ENCODE measurements around the gene APLN. TPM values are rescaled to one million over a fixed set of nuclear protein-coding genes. Genes with fewer than 3 reads are reported as not detected.

APLN gene
- total RNA-seq, 3 donors from 2014 or later (not counting 1 experiment from before 2014, with no cell fraction given) = 0.07 TPM; not detected in 2

GRCh38 chrX:129638917-129639316, 15.8 kb downstream of the APLN start:
- Histone ChIP-seq H3K27ac (ENCODE audit: low read length) (no peak overlapping the region), H3K27me3 (ENCODE audit: control insufficient read depth, insufficient read depth, low read length) (no peaks in the 10 kb centered on the region), H3K36me3 (ENCODE audit: control insufficient read depth, insufficient read depth, low read length) (no peaks in the 10 kb centered on the region), H3K4me1 (ENCODE audit: control insufficient read depth, insufficient read depth, low read length) (peaks cover 9% of the 10 kb centered on the region), H3K9me3 (ENCODE audit: control insufficient read depth, insufficient read depth, low read length) (no peaks in the 10 kb centered on the region), H3K4me3 (ENCODE audit: low read length) (no peak overlapping the region)
- DNase-seq = no peak
- Mint-ChIP-seq H3K36me3 (no peaks in the 10 kb centered on the region), H3K27ac (no peak overlapping the region), H3K4me1 (peaks cover 0 to 6% of the 10 kb centered on the region in 2 donors), H3K4me3 (no peak overlapping the region), H3K27me3 (ENCODE audit: low read depth in 2 of 2) (no peaks in the 10 kb centered on the region), H3K9me3 (no peaks in the 10 kb centered on the region)
- WGBS (ENCODE audit: insufficient coverage) = 93% methylated on average over 5 of the region's 8 CpGs
- no peak for TF ChIP-seq CTCF (IDR thresholded peaks at IDR 0.05)
- ATAC-seq = no peak
- intact Hi-C loops (cut with micrococcal nuclease) = no loop called here

- Histone ChIP-seq H3K4me1 (ENCODE audit: control insufficient read depth, insufficient read depth, low read length) (peaks cover 9% of the 10 kb centered on the region), H3K27me3 (ENCODE audit: control insufficient read depth, insufficient read depth, low read length) (no peaks in the 10 kb centered on the region), H3K9me3 (ENCODE audit: control insufficient read depth, insufficient read depth, low read length) (no peaks in the 10 kb centered on the region), H3K4me3 (ENCODE audit: low read length) (no peak overlapping the region), H3K27ac (ENCODE audit: low read length) (no peak overlapping the region), H3K36me3 (ENCODE audit: control insufficient read depth, insufficient read depth, low read length) (no peaks in the 10 kb centered on the region)
- intact Hi-C loops (cut with micrococcal nuclease) = loop anchor here (1.0 kb wide), 3 partner anchors 89 to 186 kb away; no protein-coding TSS in a partner anchor
- Mint-ChIP-seq H3K27ac (no peak overlapping the region), H3K27me3 (ENCODE audit: low read depth in 2 of 2) (no peaks in the 10 kb centered on the region), H3K9me3 (no peaks in the 10 kb centered on the region), H3K4me3 (no peak overlapping the region), H3K36me3 (no peaks in the 10 kb centered on the region), H3K4me1 (peaks cover 0 to 6% of the 10 kb centered on the region in 2 donors)
- ATAC-seq (peak; percentile 87 to 93 (median 90)), DNase-seq (peak; percentile 68 to 83)
- peak; percentile 73 for TF ChIP-seq CTCF (IDR thresholded peaks at IDR 0.05)
- 39% methylated on average over 9 of the region's 13 CpGs for WGBS (ENCODE audit: insufficient coverage)
These were observed 17.3 kb downstream of the APLN start for GRCh38 chrX:129637217-129638109.

- DNase-seq = no peak
- Histone ChIP-seq H3K4me3 (ENCODE audit: low read length) (no peak overlapping the region), H3K4me1 (ENCODE audit: control insufficient read depth, insufficient read depth, low read length) (peaks cover 9% of the 10 kb centered on the region), H3K27me3 (ENCODE audit: control insufficient read depth, insufficient read depth, low read length) (no peaks in the 10 kb centered on the region), H3K9me3 (ENCODE audit: control insufficient read depth, insufficient read depth, low read length) (no peaks in the 10 kb centered on the region), H3K27ac (ENCODE audit: low read length) (no peak overlapping the region), H3K36me3 (ENCODE audit: control insufficient read depth, insufficient read depth, low read length) (no peaks in the 10 kb centered on the region)
- H3K9me3 Mint-ChIP-seq = no peaks in the 10 kb centered on the region
- H3K27ac Mint-ChIP-seq = no peak overlapping the region
- H3K4me1 Mint-ChIP-seq = peaks cover 0 to 6% of the 10 kb centered on the region in 2 donors
- ATAC-seq = no peak
- 96% methylated on average over 6 of the region's 8 CpGs for WGBS (ENCODE audit: insufficient coverage)
- no peaks in the 10 kb centered on the region for H3K27me3 Mint-ChIP-seq (ENCODE audit: low read depth in 2 of 2)
- H3K4me3 Mint-ChIP-seq = no peak overlapping the region
- intact Hi-C loops (cut with micrococcal nuclease) = no loop called here
- TF ChIP-seq CTCF (IDR thresholded peaks at IDR 0.05) = no peak
- H3K36me3 Mint-ChIP-seq = no peaks in the 10 kb centered on the region
These were observed 18.5 kb downstream of the APLN start for GRCh38 chrX:129636175-129636681.

Measured in natural killer cell (primary cell).